Chondrocyte (in vitro differentiated cells): ENCODE data around the gene ADRB2. TPM values are rescaled to one million over a fixed set of nuclear protein-coding genes. Genes with fewer than 3 reads are reported as not detected.

Experiments
- DNase-seq: peaks from one replicate; pipeline ENCODE4 v3.0.0; 2021; ENCODE audit warnings: mixed read lengths, low spot score
- H3K27ac Mint-ChIP-seq: one replicate; pipeline ENCODE4 v1.8.0; 2021; ENCODE audit warnings: mild to moderate bottlenecking, moderate library complexity, mixed read lengths; ENCODE audit not compliant: unreplicated experiment
- H3K27me3 Mint-ChIP-seq: 2 replicates; pipeline ENCODE4 v1.8.0; 2021; ENCODE audit warnings: low read depth, mixed read lengths
- H3K36me3 Mint-ChIP-seq: 2 replicates; pipeline ENCODE4 v1.8.0; 2021; ENCODE audit warnings: low read depth, mixed read lengths
- H3K4me1 Mint-ChIP-seq: 2 replicates; pipeline ENCODE4 v1.8.0; 2021; ENCODE audit warnings: low read depth, mild to moderate bottlenecking, mixed read lengths
- H3K4me3 Mint-ChIP-seq: one replicate; pipeline ENCODE4 v1.8.0; 2021; ENCODE audit warnings: mild to moderate bottlenecking, moderate library complexity, mixed read lengths; ENCODE audit not compliant: unreplicated experiment
- H3K9me3 Mint-ChIP-seq: 2 replicates; pipeline ENCODE4 v1.8.0; 2021; ENCODE audit warnings: low read depth, mixed read lengths
- total RNA-seq: library from RNA; stranded (reverse); gene quantifications from 3 replicates; pipeline ENCODE4 v1.2.1, GENCODE V29; 2021
- TF ChIP-seq, protein P1 (sequence below): fragments of 200-600 bp; sonication (generic); IDR thresholded peaks from 2 replicates; pipeline ENCODE4 v1.5.0; 2021; ENCODE audit warnings: antibody characterized with exemption, mild to moderate bottlenecking, moderate library complexity

The ADRB2 gene
- total RNA-seq, 1 donor from 2014 or later: 0.40 TPM

DNA sequence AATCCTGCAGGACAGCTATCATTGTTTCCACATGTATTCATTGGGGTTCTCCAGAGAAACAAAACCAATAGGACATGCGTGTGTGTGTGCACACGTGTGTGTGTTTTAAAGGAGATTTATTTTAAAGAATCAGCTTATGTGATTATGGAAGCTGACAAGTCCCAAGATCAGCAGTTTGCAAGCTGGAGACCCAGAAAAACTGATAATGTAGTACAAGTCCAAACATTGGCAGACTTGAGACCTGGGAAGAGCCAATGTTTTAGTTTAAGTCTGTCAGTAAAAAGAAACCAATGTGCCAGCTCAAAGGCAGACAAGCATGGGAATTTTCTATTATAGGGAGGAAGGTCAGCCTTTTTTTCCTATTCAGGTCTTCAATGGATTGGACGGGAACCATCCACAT lies 35.3 kb downstream of the ADRB2 start:
- Mint-ChIP-seq H3K4me3 (no peak overlapping the region), H3K36me3 (no peaks in the 10 kb centered on the region), H3K27ac (no peak overlapping the region), H3K27me3 (no peaks in the 10 kb centered on the region), H3K4me1 (peaks cover 33% of the 10 kb centered on the region), H3K9me3 (no peaks in the 10 kb centered on the region)
- TF ChIP-seq, protein P1, sequence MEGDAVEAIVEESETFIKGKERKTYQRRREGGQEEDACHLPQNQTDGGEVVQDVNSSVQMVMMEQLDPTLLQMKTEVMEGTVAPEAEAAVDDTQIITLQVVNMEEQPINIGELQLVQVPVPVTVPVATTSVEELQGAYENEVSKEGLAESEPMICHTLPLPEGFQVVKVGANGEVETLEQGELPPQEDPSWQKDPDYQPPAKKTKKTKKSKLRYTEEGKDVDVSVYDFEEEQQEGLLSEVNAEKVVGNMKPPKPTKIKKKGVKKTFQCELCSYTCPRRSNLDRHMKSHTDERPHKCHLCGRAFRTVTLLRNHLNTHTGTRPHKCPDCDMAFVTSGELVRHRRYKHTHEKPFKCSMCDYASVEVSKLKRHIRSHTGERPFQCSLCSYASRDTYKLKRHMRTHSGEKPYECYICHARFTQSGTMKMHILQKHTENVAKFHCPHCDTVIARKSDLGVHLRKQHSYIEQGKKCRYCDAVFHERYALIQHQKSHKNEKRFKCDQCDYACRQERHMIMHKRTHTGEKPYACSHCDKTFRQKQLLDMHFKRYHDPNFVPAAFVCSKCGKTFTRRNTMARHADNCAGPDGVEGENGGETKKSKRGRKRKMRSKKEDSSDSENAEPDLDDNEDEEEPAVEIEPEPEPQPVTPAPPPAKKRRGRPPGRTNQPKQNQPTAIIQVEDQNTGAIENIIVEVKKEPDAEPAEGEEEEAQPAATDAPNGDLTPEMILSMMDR: no peak
- DNase-seq: no peak

DNA sequence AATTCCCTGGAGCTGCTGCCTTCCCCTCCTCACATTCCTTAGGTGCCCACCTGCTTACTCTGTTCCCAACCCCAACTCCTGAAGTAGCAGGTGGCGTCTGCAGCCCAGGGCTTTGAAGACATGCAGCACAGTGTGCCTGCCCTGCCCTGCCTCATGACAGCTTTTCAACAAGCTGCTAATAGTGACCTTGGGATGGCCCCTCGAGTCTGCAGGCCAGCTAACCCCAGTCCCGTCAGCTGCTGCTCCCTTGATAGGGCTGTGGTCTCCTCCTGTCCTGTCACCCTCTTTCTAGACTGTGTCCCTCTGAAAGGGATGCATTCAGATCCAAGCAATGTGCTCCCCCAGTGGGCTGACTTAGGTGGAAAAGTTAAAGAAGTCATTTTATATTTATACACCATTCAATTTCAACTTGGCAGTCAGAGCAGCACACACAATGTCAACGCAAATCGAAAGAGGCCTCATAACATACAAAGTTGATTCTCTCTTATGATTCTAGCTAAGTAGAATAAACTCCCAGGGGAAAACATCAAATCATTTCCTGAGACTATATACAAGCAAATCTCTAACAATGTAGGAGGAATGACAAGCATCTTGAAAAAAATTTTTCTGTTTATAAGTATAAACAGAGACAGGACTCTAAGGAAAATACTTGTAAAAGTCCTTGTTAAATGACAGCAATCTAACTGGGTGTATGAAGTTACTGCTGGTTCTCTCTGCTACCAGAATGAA lies 37.9 kb downstream of the ADRB2 start:
- no peaks in the 10 kb centered on the region for H3K27me3 Mint-ChIP-seq
- no peaks in the 10 kb centered on the region for H3K36me3 Mint-ChIP-seq
- H3K9me3 Mint-ChIP-seq: no peaks in the 10 kb centered on the region
- TF ChIP-seq, protein P1: no peak
- H3K27ac Mint-ChIP-seq: no peak overlapping the region
- H3K4me3 Mint-ChIP-seq: no peak overlapping the region
- H3K4me1 Mint-ChIP-seq: peaks cover 12% of the 10 kb centered on the region
- no peak for DNase-seq

GRCh38 chr5:148866024-148866423 lies 39.6 kb downstream of the ADRB2 start:
- no peak for DNase-seq
- Mint-ChIP-seq H3K4me1 (peaks cover 10% of the 10 kb centered on the region), H3K27ac (no peak overlapping the region), H3K4me3 (no peak overlapping the region), H3K36me3 (no peaks in the 10 kb centered on the region), H3K9me3 (no peaks in the 10 kb centered on the region), H3K27me3 (no peaks in the 10 kb centered on the region)
- TF ChIP-seq, protein P1: no peak

- H3K4me1 Mint-ChIP-seq: peaks cover 21% of the 10 kb centered on the region
- H3K27me3 Mint-ChIP-seq: no peaks in the 10 kb centered on the region
- H3K36me3 Mint-ChIP-seq: no peaks in the 10 kb centered on the region
- DNase-seq: no peak
- no peaks in the 10 kb centered on the region for H3K9me3 Mint-ChIP-seq
- H3K27ac Mint-ChIP-seq: no peak overlapping the region
- H3K4me3 Mint-ChIP-seq: no peak overlapping the region
- TF ChIP-seq, protein P1: no peak
Observed at GRCh38 chr5:148873120-148873519, 46.7 kb downstream of the ADRB2 start.

DNA sequence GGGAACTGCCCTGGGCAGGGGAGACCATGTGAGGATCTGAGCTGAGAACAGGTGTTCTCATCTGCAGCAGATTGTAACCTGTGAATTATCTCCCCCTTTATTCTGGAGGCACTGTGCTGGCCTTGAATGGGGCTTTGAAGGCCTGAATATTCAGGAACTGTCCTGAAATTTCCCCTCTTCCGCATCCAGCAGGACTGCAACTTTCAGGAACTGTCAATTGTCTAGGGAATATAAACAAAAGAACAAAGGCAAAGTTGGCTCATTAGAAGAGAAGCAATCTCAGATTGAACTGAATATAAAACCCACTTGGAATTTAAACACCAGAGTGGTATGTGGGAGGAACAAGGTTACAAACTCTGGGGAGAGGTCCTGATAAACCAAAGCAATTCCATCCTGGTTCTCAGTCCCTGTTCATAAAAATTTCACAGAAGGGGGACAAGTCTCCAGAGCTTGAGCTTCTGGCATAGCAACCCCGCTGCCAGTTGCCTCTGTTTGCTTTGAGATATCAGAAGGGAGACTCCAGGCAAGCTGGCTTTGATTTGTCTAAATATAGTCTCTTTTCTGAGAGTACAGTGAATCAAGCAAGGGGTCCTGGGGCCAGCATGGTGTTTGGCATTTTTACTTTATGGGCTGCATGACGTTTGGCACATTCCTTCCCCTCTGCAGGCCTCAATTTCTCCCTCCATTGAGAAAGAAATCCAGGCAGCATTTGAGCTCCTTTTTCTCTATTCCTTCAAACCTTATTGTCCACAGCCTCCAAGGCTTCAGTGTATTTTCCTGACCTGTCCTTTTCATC lies 47.5 kb downstream of the ADRB2 start:
- TF ChIP-seq, protein P1: no peak

More for the DNA sequence above, 47.5 kb downstream of the ADRB2 start:
- Mint-ChIP-seq H3K9me3 (no peaks in the 10 kb centered on the region), H3K27ac (no peak overlapping the region), H3K36me3 (no peaks in the 10 kb centered on the region), H3K27me3 (no peaks in the 10 kb centered on the region), H3K4me3 (no peak overlapping the region), H3K4me1 (peaks cover 21% of the 10 kb centered on the region)
- no peak for DNase-seq
